AG04450 (cell line): Measurements from ENCODE around the gene HBA2. TPM values are rescaled to one million over a fixed set of nuclear protein-coding genes. Genes with fewer than 3 reads are reported as not detected.
"Not testable (repeated sequence)": the region's sequence is repeated elsewhere in the genome, so short reads cannot be mapped to it uniquely, and the experiment has no call there.

ENCODE experiments used
- CTCF ChIA-PET: fragments of 300-600, 350-600 bp; formaldehyde crosslinking; extraction: SDS; loops from one replicate; lab custom pipeline; 2022; ENCODE audit warnings: antibody characterized with exemption, inconsistent platforms; lab: Charles Lee
- POLR2A ChIA-PET: fragments of 350-600 bp; formaldehyde crosslinking; extraction: SDS; loops from one replicate; lab custom pipeline; 2021; ENCODE audit warnings: antibody characterized with exemption, inconsistent platforms; lab: Yijun Ruan, JAX
- DNase-seq: peaks from one replicate; pipeline ENCODE4 v3.0.0-alpha.2; 2011; ENCODE audit warnings: low read depth, low spot score
- H3K27ac ChIP-seq: one replicate; pipeline ENCODE4 v1.5.1; 2012; ENCODE audit warnings: low read depth, low read length, control low read depth
- H3K27me3 ChIP-seq: one replicate; pipeline ENCODE4 v1.6.0; 2012; ENCODE audit warnings: low read length; ENCODE audit not compliant: control insufficient read depth, insufficient read depth
- H3K4me3 ChIP-seq: 2 replicates; pipeline ENCODE4 v1.5.1; 2011; ENCODE audit warnings: mild to moderate bottlenecking, low read depth, low read length, control low read depth
- H3K9me3 ChIP-seq: 2 replicates; pipeline ENCODE4 v1.5.1; 2012; ENCODE audit warnings: low read length; ENCODE audit not compliant: control insufficient read depth, insufficient read depth
- polyA minus RNA-seq: library from RNA; depleted of rRNA, polyadenylated mRNA; stranded (reverse); fragments of >200 nt; gene quantifications from 2 replicates; pipeline ENCODE4 v1.2.3, GENCODE V29; 2011; rRNA and poly(A)+ RNA removed
- polyA plus RNA-seq: library from polyadenylated mRNA; depleted of rRNA; stranded (reverse); fragments of >200 nt; gene quantifications from 2 replicates; pipeline ENCODE4 v1.2.3, GENCODE V29; 2011; rRNA removed
- TF ChIP-seq, protein P1 (sequence below): IDR thresholded peaks from 2 replicates; pipeline ENCODE4 v1.5.1; 2011; ENCODE audit warnings: low read depth, low read length, control low read depth, inconsistent platforms

Gene HBA2
- polyA plus RNA-seq (not detected in 2 replicates), polyA minus RNA-seq (0.92 and 1.6 TPM in 2 replicates)

DNA sequence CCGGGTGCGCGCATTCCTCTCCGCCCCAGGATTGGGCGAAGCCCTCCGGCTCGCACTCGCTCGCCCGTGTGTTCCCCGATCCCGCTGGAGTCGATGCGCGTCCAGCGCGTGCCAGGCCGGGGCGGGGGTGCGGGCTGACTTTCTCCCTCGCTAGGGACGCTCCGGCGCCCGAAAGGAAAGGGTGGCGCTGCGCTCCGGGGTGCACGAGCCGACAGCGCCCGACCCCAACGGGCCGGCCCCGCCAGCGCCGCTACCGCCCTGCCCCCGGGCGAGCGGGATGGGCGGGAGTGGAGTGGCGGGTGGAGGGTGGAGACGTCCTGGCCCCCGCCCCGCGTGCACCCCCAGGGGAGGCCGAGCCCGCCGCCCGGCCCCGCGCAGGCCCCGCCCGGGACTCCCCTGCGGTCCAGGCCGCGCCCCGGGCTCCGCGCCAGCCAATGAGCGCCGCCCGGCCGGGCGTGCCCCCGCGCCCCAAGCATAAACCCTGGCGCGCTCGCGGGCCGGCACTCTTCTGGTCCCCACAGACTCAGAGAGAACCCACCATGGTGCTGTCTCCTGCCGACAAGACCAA, at the start of gene HBA2:
HBA2 (plus strand) TSS at position 503 of the 568 bp plus-strand sequence; CDS start at position 540, 37 bp downstream.
- H3K27ac ChIP-seq, H3K9me3 ChIP-seq, CTCF ChIA-PET, DNase-seq, POLR2A ChIA-PET, H3K4me3 ChIP-seq: not testable (repeated sequence)
- H3K27me3 ChIP-seq = peaks cover 40% of the 10 kb centered on the region

DNA sequence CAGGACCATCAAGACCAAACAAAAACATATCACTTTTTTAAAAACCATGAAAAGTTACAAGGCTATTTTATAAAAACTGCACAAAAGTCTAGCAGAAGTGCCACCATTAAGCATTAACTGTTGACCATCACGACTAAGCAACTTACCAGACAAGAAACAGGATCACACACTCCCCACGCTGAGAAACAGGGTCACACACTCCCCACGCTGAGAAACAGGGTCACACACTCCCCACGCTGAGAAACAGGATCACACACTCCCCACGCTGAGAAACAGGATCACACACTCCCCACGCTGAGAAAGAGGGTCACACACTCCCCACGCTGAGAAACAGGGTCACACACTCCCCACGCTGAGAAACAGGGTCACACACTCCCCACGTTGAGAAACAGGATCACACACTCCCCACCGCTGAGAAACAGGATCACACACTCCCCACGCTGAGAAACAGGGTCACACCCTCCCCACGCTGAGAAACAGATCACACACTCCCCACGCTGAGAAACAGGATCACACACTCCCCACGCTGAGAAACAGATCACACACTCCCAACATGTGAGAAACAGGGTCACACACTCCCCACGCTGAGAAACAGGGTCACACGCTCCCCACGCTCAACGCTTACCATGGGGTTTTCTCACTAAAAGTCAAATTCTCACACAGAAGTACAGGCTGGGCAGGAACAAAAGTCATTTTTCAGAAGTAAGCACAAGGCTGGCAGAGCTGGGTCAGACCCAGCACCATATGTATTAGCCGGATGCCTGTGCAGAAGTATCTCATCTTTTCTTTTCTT, 48.9 kb upstream of the HBA2 start:
- H3K4me3 ChIP-seq, POLR2A ChIA-PET, H3K27ac ChIP-seq, DNase-seq, H3K9me3 ChIP-seq, H3K27me3 ChIP-seq: not testable (repeated sequence)
- CTCF ChIA-PET = interaction anchor here (1.5 kb wide), 2 partner anchors 8 to 17 kb away, joined by 3 to 5 read pairs; no protein-coding TSS in a partner anchor

DNA sequence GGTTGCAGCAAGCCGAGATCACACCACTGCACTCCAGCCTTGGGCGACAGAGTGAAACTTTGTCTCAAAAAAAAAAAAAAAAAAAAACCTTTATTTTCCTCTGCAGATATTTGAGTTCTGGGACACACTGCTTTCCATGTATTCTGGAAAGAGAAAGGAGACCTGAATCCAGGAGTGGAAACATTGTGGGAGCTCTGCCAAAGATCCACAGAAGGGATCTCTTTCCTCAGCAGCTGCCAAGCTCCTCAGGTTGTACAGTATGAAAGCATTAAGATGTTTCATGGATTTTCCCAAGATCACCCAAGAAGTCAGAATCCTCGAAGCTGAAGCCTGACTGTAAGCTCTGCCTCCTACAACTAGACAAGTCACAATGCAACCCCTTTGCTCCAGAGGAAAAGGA, 47.7 kb upstream of the HBA2 start:
- Histone ChIP-seq H3K4me3 (no peak overlapping the region), H3K9me3 (no peaks in the 10 kb centered on the region), H3K27me3 (no peaks in the 10 kb centered on the region), H3K27ac (no peak overlapping the region)
- POLR2A ChIA-PET = no interaction called here
- CTCF ChIA-PET = interaction anchor here (0.9 to 1.1 kb wide), 2 partner anchors 28 to 57 kb away, joined by 3 to 8 read pairs; no protein-coding TSS in a partner anchor
- DNase-seq = no peak
- TF ChIP-seq, protein P1, sequence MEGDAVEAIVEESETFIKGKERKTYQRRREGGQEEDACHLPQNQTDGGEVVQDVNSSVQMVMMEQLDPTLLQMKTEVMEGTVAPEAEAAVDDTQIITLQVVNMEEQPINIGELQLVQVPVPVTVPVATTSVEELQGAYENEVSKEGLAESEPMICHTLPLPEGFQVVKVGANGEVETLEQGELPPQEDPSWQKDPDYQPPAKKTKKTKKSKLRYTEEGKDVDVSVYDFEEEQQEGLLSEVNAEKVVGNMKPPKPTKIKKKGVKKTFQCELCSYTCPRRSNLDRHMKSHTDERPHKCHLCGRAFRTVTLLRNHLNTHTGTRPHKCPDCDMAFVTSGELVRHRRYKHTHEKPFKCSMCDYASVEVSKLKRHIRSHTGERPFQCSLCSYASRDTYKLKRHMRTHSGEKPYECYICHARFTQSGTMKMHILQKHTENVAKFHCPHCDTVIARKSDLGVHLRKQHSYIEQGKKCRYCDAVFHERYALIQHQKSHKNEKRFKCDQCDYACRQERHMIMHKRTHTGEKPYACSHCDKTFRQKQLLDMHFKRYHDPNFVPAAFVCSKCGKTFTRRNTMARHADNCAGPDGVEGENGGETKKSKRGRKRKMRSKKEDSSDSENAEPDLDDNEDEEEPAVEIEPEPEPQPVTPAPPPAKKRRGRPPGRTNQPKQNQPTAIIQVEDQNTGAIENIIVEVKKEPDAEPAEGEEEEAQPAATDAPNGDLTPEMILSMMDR = no peak

DNA sequence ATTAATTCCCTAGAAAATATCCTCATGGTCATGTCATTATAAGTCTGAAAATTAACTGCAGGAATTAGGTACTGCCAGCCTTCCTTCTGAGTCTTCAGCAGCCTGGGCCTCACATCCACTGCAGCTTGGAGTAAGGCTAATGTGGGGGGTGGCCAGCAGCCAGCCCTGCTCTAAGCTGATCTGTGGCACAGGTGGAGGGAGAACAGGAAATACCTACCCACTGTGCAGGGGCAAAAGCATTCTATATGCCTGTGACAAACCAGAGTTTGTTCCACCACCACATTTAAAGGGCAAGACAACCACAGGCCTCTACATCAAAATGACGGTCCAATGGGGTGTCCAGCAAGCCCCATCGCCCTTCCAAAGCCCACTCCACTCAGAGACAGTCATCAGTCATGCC, 43.6 kb upstream of the HBA2 start:
- Histone ChIP-seq H3K27me3 (no peaks in the 10 kb centered on the region), H3K27ac (no peak overlapping the region), H3K4me3 (no peak overlapping the region), H3K9me3 (no peaks in the 10 kb centered on the region)
- no peak for DNase-seq
- TF ChIP-seq, protein P1 = no peak
- CTCF ChIA-PET = interaction anchor here (1.0 kb wide), 1 partner anchor 33 kb away, joined by 7 read pairs; no protein-coding TSS in a partner anchor
- POLR2A ChIA-PET = no interaction called here

- DNase-seq = no peak
- TF ChIP-seq, protein P1 = no peak
- H3K9me3 ChIP-seq = no peaks in the 10 kb centered on the region
- no peak overlapping the region for H3K4me3 ChIP-seq
- no peaks in the 10 kb centered on the region for H3K27me3 ChIP-seq
- ChIA-PET POLR2A (no interaction called here), CTCF (interaction anchor here (0.8 to 1.6 kb wide), 2 partner anchors 13 to 65 kb away, joined by 4 read pairs; no protein-coding TSS in a partner anchor)
- H3K27ac ChIP-seq = no peak overlapping the region
Measured at GRCh38 chr16:130533-131173, 42.0 kb upstream of the HBA2 start.
